ENCODE data around the gene GRHPR.
"Not testable (repeated sequence)": the region's sequence is repeated elsewhere in the genome, so short reads cannot be mapped to it uniquely, and the experiment has no call there.

The GRHPR gene

GRCh38 chr9:37424686-37425297 lies 2.3 kb downstream of the GRHPR start:
- CTCF ChIA-PET: interaction anchor here (0.9 kb wide), 1 partner anchor 792 kb away, joined by 6 read pairs; no protein-coding TSS in a partner anchor
- no peak for TF ChIP-seq CTCF (conservative IDR thresholded peaks at IDR 0.05; ENCODE audit: low read depth)
- no peak for DNase-seq (ENCODE audit: low spot score)
- peak overlapping the region; percentile 82 for H3K27ac ChIP-seq
- POLR2A ChIA-PET (ENCODE audit: low non-redundant PET): interaction anchor here (0.6 kb wide), 1 partner anchor 29 kb away, joined by 3 read pairs; no protein-coding TSS in a partner anchor

- ChIA-PET CTCF (no interaction called here), POLR2A (ENCODE audit: low non-redundant PET) (no interaction called here)
- no peak for DNase-seq (ENCODE audit: low spot score)
- peak overlapping the region; percentile 82 for H3K27ac ChIP-seq
- TF ChIP-seq CTCF (conservative IDR thresholded peaks at IDR 0.05; ENCODE audit: low read depth): no peak
Observed at GRCh38 chr9:37425298-37425752, 2.8 kb downstream of the GRHPR start.

- POLR2A ChIA-PET (ENCODE audit: low non-redundant PET); DNase-seq (ENCODE audit: low spot score); H3K27ac ChIP-seq: not testable (repeated sequence)
- CTCF ChIA-PET: interaction anchor here (0.7 kb wide), 1 partner anchor 10 kb away, joined by 3 read pairs; no protein-coding TSS in a partner anchor
Observed at GRCh38 chr9:37426431-37426830, 3.9 kb downstream of the GRHPR start.

GRCh38 chr9:37426846-37427245 lies 4.3 kb downstream of the GRHPR start:
- CTCF ChIA-PET: interaction anchor here (0.7 kb wide), 1 partner anchor 9 kb away, joined by 3 read pairs; no protein-coding TSS in a partner anchor
- DNase-seq (ENCODE audit: low spot score): no peak
- POLR2A ChIA-PET (ENCODE audit: low non-redundant PET): no interaction called here
- no peak for TF ChIP-seq CTCF (conservative IDR thresholded peaks at IDR 0.05; ENCODE audit: low read depth)
- no peak overlapping the region for H3K27ac ChIP-seq

- H3K27ac ChIP-seq: peak overlapping the region; percentile 24; the same call in 1 of the 2 replicates
- CTCF ChIA-PET: interaction anchor here (1.0 kb wide), 1 partner anchor 13 kb away, joined by 3 read pairs; no protein-coding TSS in a partner anchor
- no peak for TF ChIP-seq CTCF (conservative IDR thresholded peaks at IDR 0.05; ENCODE audit: low read depth)
- POLR2A ChIA-PET (ENCODE audit: low non-redundant PET): no interaction called here
- no peak for DNase-seq (ENCODE audit: low spot score)
Observed at GRCh38 chr9:37428345-37428744, 5.8 kb downstream of the GRHPR start.

GRCh38 chr9:37429441-37430285 lies 7.2 kb downstream of the GRHPR start:
- POLR2A ChIA-PET (ENCODE audit: low non-redundant PET): no interaction called here
- peak overlapping the region; percentile 24 for H3K27ac ChIP-seq
- CTCF ChIA-PET: interaction anchor here (1.0 kb wide), 1 partner anchor 14 kb away, joined by 3 read pairs; no protein-coding TSS in a partner anchor
- no peak for TF ChIP-seq CTCF (conservative IDR thresholded peaks at IDR 0.05; ENCODE audit: low read depth)
- DNase-seq (ENCODE audit: low spot score): no peak
